ENCODE results near the gene DEGS2. TPM values are rescaled to one million over a fixed set of nuclear protein-coding genes. Genes with fewer than 3 reads are reported as not detected.
A peak's percentile ranks its signal among the peaks of the same experiment; 100 is the strongest.

DEGS2 gene
- total and polyA plus RNA-seq, 4 donors: 3.6 to 7.4 (median 5.7) TPM

DNA sequence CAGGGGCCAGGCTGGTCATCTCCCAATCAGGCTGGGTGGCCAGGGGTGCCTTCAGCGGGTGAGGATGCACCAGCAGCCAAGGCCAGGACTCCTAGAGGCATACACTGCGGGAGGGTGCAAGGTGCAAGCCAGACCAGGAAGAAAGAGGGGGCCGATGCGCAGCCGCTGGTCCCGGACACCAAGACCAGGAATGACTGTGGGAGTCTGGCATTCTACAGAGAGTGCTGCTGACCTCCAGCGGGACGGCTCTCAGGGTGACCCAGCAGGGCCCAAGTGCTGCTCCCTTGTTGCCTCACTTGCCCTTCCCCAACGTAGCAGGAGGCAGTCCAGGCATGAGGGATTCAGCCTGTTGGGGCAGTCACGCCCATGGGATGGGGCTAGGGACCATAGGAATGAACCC is 35.8 kb downstream of the DEGS2 start:
- 96 to 99% methylated on average over 10 of the region's 10 CpGs for WGBS, 2 donors
- peaks cover 0 to 36% (median 21%) of the 10 kb centered on the region in 4 donors for H3K36me3 ChIP-seq (ENCODE audit: control insufficient read depth in 4 of 4, insufficient read depth in 4 of 4, low read length in 4 of 4)
- DNase-seq: no peak
- no peaks in the 10 kb centered on the region for H3K9me3 ChIP-seq (ENCODE audit: control insufficient read depth in 4 of 4, insufficient read depth in 3 of 4, low read length in 3 of 4)
- no peaks in the 10 kb centered on the region for H3K27me3 ChIP-seq (ENCODE audit: control insufficient read depth in 3 of 3, insufficient read depth in 3 of 3, low read length in 2 of 3)
- TF ChIP-seq, protein P1, sequence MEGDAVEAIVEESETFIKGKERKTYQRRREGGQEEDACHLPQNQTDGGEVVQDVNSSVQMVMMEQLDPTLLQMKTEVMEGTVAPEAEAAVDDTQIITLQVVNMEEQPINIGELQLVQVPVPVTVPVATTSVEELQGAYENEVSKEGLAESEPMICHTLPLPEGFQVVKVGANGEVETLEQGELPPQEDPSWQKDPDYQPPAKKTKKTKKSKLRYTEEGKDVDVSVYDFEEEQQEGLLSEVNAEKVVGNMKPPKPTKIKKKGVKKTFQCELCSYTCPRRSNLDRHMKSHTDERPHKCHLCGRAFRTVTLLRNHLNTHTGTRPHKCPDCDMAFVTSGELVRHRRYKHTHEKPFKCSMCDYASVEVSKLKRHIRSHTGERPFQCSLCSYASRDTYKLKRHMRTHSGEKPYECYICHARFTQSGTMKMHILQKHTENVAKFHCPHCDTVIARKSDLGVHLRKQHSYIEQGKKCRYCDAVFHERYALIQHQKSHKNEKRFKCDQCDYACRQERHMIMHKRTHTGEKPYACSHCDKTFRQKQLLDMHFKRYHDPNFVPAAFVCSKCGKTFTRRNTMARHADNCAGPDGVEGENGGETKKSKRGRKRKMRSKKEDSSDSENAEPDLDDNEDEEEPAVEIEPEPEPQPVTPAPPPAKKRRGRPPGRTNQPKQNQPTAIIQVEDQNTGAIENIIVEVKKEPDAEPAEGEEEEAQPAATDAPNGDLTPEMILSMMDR (IDR thresholded peaks at IDR 0.05; ENCODE audit: control extremely low read depth, extremely low read depth): no peak
- no peak overlapping the region for H3K4me3 ChIP-seq
- no peak overlapping the region for H3K27ac ChIP-seq (ENCODE audit: low read depth in 1 of 2, low read length in 1 of 2)
- no peak for ATAC-seq (ENCODE audit: insufficient read depth, low FRiP score)
- peaks cover 0 to 11% (median 1%) of the 10 kb centered on the region in 5 donors for H3K4me1 ChIP-seq (ENCODE audit: control insufficient read depth in 5 of 5, insufficient read depth in 5 of 5, low read length in 5 of 5)
- H3K9ac ChIP-seq (ENCODE audit: insufficient read depth in 1 of 2, low read length in 2 of 2): no peak overlapping the region

DNA sequence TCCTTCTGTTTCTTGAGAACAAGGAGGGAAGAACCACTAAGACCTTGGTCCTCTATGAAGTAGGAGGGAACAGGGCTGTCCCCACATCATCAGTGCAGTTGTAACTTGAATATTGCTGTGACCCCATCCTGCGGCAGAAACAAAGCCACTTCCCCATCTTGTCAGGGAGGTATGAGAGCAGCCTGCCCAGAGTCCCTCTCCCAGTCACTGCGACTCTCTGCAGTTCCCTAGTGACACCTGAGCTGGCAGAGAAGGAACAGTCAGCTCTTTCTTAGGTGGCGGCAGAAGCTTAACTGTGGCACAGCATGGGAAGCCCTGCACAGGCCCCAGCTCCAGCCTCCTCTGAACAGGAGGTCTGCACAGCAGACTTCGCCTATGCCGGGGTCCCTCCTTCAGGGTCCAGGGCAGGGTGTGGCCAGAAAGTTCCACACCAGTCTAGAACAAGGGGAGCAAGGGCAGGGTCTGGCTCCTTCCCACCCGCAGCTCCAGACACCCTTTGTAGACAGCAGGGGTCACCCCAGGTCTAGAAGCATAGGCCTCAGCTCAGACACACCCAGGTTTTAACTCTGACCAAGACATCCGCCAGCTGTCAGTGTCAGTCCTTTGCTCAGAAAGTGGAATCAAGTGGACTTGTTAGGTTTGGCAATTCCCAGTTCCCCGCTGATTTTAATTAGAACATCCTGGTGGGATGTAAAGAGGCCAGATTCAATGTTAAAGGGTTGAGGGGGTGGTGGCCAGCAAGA is 36.8 kb downstream of the DEGS2 start:
- Histone ChIP-seq H3K4me3 (no peak overlapping the region), H3K27ac (ENCODE audit: low read depth in 1 of 2, low read length in 1 of 2) (no peak overlapping the region), H3K9ac (ENCODE audit: insufficient read depth in 1 of 2, low read length in 2 of 2) (no peak overlapping the region), H3K36me3 (ENCODE audit: control insufficient read depth in 4 of 4, insufficient read depth in 4 of 4, low read length in 4 of 4) (peaks cover 0 to 31% (median 19%) of the 10 kb centered on the region in 4 donors), H3K4me1 (ENCODE audit: control insufficient read depth in 5 of 5, insufficient read depth in 5 of 5, low read length in 5 of 5) (peaks cover 0 to 11% (median 1%) of the 10 kb centered on the region in 5 donors), H3K9me3 (ENCODE audit: control insufficient read depth in 4 of 4, insufficient read depth in 3 of 4, low read length in 3 of 4) (no peaks in the 10 kb centered on the region), H3K27me3 (ENCODE audit: control insufficient read depth in 3 of 3, insufficient read depth in 3 of 3, low read length in 2 of 3) (no peaks in the 10 kb centered on the region)
- WGBS, 2 donors: 68 to 80% methylated on average over 8 of the region's 8 CpGs
- ATAC-seq (ENCODE audit: insufficient read depth, low FRiP score): no peak
- DNase-seq: peak in 2 of 3 donors; percentile 41 to 61
- TF ChIP-seq, protein P1 (IDR thresholded peaks at IDR 0.05; ENCODE audit: control extremely low read depth, extremely low read depth): no peak

DNA sequence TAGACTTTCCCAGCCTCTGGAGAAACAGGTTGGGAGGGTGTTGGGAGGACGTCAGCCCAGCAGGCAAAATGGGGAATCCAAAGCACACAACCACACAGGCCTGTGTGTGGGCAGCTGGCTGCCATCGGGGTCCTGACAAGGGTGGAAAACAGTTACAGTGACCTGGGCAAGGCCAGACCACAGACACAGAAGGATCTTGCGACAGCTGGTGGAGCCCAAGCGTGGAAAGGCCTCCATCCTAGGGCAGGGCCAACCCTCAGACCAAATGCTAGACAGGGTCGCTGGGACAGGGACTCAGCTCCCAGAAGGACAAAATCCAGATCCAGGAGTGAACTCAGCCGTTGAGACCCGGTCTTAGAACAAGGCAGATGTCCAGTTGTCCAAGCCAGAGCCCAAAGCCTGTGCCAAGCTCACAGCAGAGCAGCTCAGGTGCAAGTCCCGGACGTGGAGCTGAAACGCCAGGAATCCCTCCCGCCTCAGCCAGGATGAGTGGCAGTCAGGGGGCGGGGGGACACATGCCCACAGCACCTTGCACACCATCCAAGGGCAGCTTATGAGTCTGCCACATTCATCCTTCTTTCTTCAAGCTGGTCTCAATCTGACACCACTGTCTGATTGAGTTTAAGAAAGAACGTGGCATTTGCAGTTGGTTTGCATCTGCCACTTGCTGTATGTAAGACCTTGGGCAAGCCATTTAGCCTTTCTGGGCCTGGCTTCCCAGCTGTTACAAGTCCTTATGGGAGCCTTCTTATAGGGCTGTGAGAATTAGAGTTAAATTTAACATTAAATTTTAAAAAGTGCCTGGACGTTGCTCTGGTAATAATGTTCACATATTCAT is 37.6 kb downstream of the DEGS2 start:
- Histone ChIP-seq H3K27me3 (ENCODE audit: control insufficient read depth in 3 of 3, insufficient read depth in 3 of 3, low read length in 2 of 3) (no peaks in the 10 kb centered on the region), H3K9me3 (ENCODE audit: control insufficient read depth in 4 of 4, insufficient read depth in 3 of 4, low read length in 3 of 4) (no peaks in the 10 kb centered on the region), H3K27ac (ENCODE audit: low read depth in 1 of 2, low read length in 1 of 2) (no peak overlapping the region), H3K4me1 (ENCODE audit: control insufficient read depth in 5 of 5, insufficient read depth in 5 of 5, low read length in 5 of 5) (peaks cover 0 to 11% (median 1%) of the 10 kb centered on the region in 5 donors), H3K36me3 (ENCODE audit: control insufficient read depth in 4 of 4, insufficient read depth in 4 of 4, low read length in 4 of 4) (peaks cover 0 to 28% (median 18%) of the 10 kb centered on the region in 4 donors), H3K9ac (ENCODE audit: insufficient read depth in 1 of 2, low read length in 2 of 2) (no peak overlapping the region), H3K4me3 (no peak overlapping the region)
- no peak for ATAC-seq (ENCODE audit: insufficient read depth, low FRiP score)
- no peak for DNase-seq
- WGBS, 2 donors: 85 to 89% methylated on average over 14 of the region's 14 CpGs
- TF ChIP-seq, protein P1 (IDR thresholded peaks at IDR 0.05; ENCODE audit: control extremely low read depth, extremely low read depth): no peak
